ENCODE data around the gene HOATZ. TPM values are rescaled to one million over a fixed set of nuclear protein-coding genes. Genes with fewer than 3 reads are reported as not detected.

Gene HOATZ
- polyA plus RNA-seq, 1 of the 3 experiments (the other 2 are of a cell fraction) = 4.9 TPM

GRCh38 chr11:111566324-111566723, 51.7 kb downstream of the HOATZ start:
- Histone ChIP-seq H3K36me3 (replicated peaks in 1 of 2; ENCODE audit: control insufficient read depth in 1 of 2, insufficient read depth in 2 of 2, low read length in 1 of 2) (peaks cover 7 to 25% of the 10 kb centered on the region in 2 experiments), H3K9ac (no peak overlapping the region), H3K9me2 (no peaks in the 10 kb centered on the region), H4K20me1 (ENCODE audit: insufficient read depth) (no peaks in the 10 kb centered on the region), H3K27ac (ENCODE audit: low read depth in 2 of 2, low read length in 1 of 2) (no peak overlapping the region), H3K4me3 (ENCODE audit: low read depth in 2 of 2, low read length in 1 of 2) (no peak overlapping the region), H3K9me3 (no peaks in the 10 kb centered on the region), H3F3A (replicated peaks; ENCODE audit: insufficient read depth) (peaks cover 44% of the 10 kb centered on the region), H2AFZ (ENCODE audit: low read depth) (no peak overlapping the region), H3K4me2 (no peak overlapping the region), H3K27me3 (ENCODE audit: insufficient read depth) (no peaks in the 10 kb centered on the region), H3K79me2 (ENCODE audit: insufficient read depth) (no peaks in the 10 kb centered on the region), H3K4me1 (ENCODE audit: control insufficient read depth in 1 of 2, insufficient read depth in 2 of 2, low read depth in 1 of 2, low read length in 1 of 2) (peaks cover 3 to 22% of the 10 kb centered on the region in 2 experiments; a peak in 3 of 4 replicates)
- WGBS (ENCODE audit: low lambda C conversion rate) = 95% methylated on average over 7 of the region's 7 CpGs
- ChIA-PET CTCF (interaction anchor here (0.5 to 2.7 kb wide), 16 partner anchors 18 to 365 kb away, joined by 3 to 21 read pairs (median 4); no protein-coding TSS in a partner anchor), POLR2A (no interaction called here)
- no peak for DNase-seq
- TF ChIP-seq POLR2AphosphoS5 (IDR thresholded peaks at IDR 0.05; ENCODE audit: low read depth, low read length) = 0 out of 2 replicates have a peak, but pooled peaks have one; percentile 40
- no peak for TF ChIP-seq YY1 (IDR thresholded peaks at IDR 0.05; ENCODE audit: low read depth)

- no peak for DNase-seq
- peaks cover 18% of the 10 kb centered on the region for H3F3A ChIP-seq (replicated peaks; ENCODE audit: insufficient read depth)
- H4K20me1 ChIP-seq (ENCODE audit: insufficient read depth) = no peaks in the 10 kb centered on the region
- 70% methylated on average over 4 of the region's 4 CpGs for WGBS (ENCODE audit: low lambda C conversion rate)
- no peaks in the 10 kb centered on the region for H3K9me3 ChIP-seq
- TF ChIP-seq EP300 (IDR thresholded peaks at IDR 0.05; ENCODE audit: borderline replicate concordance in 1 of 2, low read depth in 1 of 2, low read length in 1 of 2) = no peak
- TF ChIP-seq RCOR1 (IDR thresholded peaks at IDR 0.05; ENCODE audit: low read length) = no peak
- no peak for TF ChIP-seq YY1 (IDR thresholded peaks at IDR 0.05; ENCODE audit: low read depth)
- no peak for TF ChIP-seq SIN3A (IDR thresholded peaks at IDR 0.05; ENCODE audit: borderline replicate concordance, low read depth, low read length)
- no peak for TF ChIP-seq REST (IDR thresholded peaks at IDR 0.05; ENCODE audit: low read depth, low read length)
- no peak for TF ChIP-seq TCF12 (IDR thresholded peaks at IDR 0.05)
- TF ChIP-seq RAD21 (IDR thresholded peaks at IDR 0.05; ENCODE audit: low read length) = no peak
- TF ChIP-seq TEAD4 (IDR thresholded peaks at IDR 0.05; ENCODE audit: borderline replicate concordance, insufficient read depth) = no peak
- no peak for TF ChIP-seq FOXM1 (IDR thresholded peaks at IDR 0.05; ENCODE audit: low read depth)
- no peaks in the 10 kb centered on the region for H3K79me2 ChIP-seq (ENCODE audit: insufficient read depth)
- H2AFZ ChIP-seq (ENCODE audit: low read depth) = no peak overlapping the region; the same call in 1 of the 2 replicates
- no peaks in the 10 kb centered on the region for H3K36me3 ChIP-seq (replicated peaks in 1 of 2; ENCODE audit: control insufficient read depth in 1 of 2, insufficient read depth in 2 of 2, low read length in 1 of 2)
- H3K4me2 ChIP-seq = no peak overlapping the region
- POLR2A ChIA-PET = no interaction called here
- peaks cover 3 to 19% of the 10 kb centered on the region in 2 experiments; a peak in 3 of 4 replicates for H3K4me1 ChIP-seq (ENCODE audit: control insufficient read depth in 1 of 2, insufficient read depth in 2 of 2, low read depth in 1 of 2, low read length in 1 of 2)
- H3K4me3 ChIP-seq (ENCODE audit: low read depth in 2 of 2, low read length in 1 of 2) = no peak overlapping the region
- no peaks in the 10 kb centered on the region for H3K27me3 ChIP-seq (ENCODE audit: insufficient read depth)
- no peak overlapping the region for H3K27ac ChIP-seq (ENCODE audit: low read depth in 2 of 2, low read length in 1 of 2)
- no peak overlapping the region for H3K9ac ChIP-seq
- CTCF ChIA-PET = interaction anchor here (0.8 to 1.6 kb wide), 4 partner anchors 17 to 208 kb away, joined by 3 to 8 read pairs (median 4); partner anchors contain the start of gene SIK2
- H3K9me2 ChIP-seq = no peaks in the 10 kb centered on the region
These were observed 54.9 kb downstream of the HOATZ start for GRCh38 chr11:111569476-111569875.

Data from SK-N-SH (cell line).